PC-3 (cell line): Measurements from ENCODE around the gene PITX2.

ENCODE experiments used
- CTCF ChIP-seq: fragments of 300-600 bp; sonication (generic); conservative IDR thresholded peaks from 2 replicates; pipeline ENCODE4 v1.5.1; 2017; ENCODE audit warnings: antibody characterized with exemption, low read depth, mild to moderate bottlenecking, low read length
- EZH2phosphoT487 ChIP-seq: fragments of 300-600 bp; sonication (generic); IDR thresholded peaks from 2 replicates; pipeline ENCODE4 v1.6.1; 2018; ENCODE audit warnings: mild to moderate bottlenecking, antibody characterized with exemption, low read length, borderline replicate concordance

DNA sequence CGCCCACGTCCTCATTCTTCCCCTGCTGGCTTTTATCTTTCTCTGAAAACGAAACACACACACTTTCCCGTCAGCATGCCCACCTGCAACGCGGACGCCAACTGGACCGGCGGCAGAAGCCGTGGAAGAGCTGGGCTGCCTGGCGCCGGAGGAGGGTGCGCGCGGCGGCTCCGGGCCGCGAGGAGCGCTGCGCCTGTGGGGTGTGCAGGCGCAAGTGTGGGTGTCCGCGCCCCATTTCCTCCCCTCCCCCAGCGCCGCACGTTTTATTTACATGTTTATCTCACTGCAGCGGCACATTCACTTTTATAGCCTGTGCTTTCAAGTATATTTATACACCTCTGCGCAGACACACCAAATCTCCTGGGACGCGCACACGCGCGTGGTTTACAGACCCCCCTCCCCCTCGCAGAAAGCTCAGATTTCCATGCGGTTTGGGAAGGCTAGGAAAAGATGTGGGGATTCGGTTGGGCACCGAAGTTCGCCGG lies 1.5 kb downstream of the PITX2 start:
- no peak for TF ChIP-seq CTCF
- no peak for TF ChIP-seq EZH2phosphoT487
